Stromal cell of bone marrow (primary cell): Measurements from ENCODE around the gene ADARB2.

Experiments used
- DNase-seq: peaks from one replicate; pipeline ENCODE4 v3.0.0-alpha.2; 2012; ENCODE audit warnings: low read depth

ADARB2 gene

DNA sequence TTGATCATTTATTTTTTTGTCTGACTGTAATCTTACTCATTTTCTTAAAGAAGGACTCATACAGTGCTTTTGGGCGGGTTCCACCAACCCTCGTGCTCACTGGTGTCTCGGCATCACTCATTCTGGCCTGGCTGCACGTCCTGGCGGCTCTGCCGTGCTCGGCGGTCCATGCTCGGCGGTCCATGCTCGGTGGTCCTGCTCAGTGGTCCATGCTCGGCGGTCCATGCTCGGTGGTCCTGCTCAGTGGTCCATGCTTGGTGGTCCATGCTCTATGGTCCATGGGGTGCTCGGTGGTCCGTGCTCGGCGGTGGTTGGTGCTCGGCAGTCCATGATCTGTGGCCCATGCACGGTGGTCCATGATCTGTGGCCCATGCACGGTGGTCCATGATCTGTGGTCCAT, 608.7 kb downstream of the ADARB2 start:
- no peak for DNase-seq

DNA sequence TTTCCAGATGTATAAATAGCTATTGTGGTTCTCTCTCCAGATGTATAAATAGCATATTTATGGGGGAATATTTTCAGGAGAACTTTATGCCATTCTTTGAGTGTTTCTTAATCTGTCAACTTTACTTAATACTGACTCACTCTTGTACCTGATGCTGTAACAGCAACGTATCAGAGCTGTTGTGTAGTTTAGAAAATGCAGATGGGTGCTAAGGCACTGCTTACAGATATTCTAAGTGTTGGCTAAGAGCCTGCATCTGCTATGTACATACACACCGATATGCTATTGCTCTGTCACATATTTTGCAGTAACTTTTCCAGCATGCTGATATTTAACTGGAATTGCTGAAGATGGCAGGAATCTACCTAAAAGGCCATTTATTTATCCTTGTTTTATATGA, 609.2 kb downstream of the ADARB2 start:
- no peak for DNase-seq

DNA sequence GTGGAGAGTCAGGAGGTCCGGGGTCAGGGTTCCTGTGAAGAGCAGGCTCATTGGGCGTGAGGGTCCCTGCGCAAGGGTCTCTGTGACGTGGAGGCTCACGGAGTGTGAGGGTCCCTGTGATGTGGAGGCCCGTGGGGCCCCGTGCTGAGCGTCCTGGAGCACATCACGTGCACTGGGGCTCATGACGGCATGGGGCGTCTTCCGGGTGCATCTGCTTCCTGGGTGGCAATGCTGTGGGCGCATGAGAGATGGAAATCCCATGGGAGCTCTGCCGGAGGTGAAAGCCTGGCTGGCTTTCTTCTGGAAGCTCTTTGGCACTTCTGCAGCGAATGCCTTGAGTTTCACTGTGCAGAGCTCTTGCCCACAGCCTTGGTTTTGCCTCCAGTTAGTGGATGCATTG, 609.7 kb downstream of the ADARB2 start:
- DNase-seq: no peak
